A673 (cell line): Measurements from ENCODE around the gene CNPY1.

Experiments used
- CTCF ChIP-seq: fragments of 300-800, 200-600 bp; sonication (generic); conservative IDR thresholded peaks from 2 replicates; pipeline ENCODE4 v1.5.1; 2017; ENCODE audit warnings: low read depth, mild to moderate bottlenecking, antibody characterized with exemption, low read length, moderate library complexity, mixed read lengths
- EZH2 ChIP-seq: fragments of 200-600 bp; sonication (generic); IDR thresholded peaks from 2 replicates; pipeline ENCODE4 v1.6.1; 2017; ENCODE audit warnings: borderline replicate concordance, low read depth, mild to moderate bottlenecking, mixed read lengths, antibody characterized with exemption, low read length; ENCODE audit not compliant: poor library complexity, severe bottlenecking

- TF ChIP-seq CTCF = no peak
- TF ChIP-seq EZH2 = no peak
Measured at GRCh38 chr7:155518633-155519032, 27.7 kb downstream of the CNPY1 start.
